GM12878 (cell line): ENCODE data around the gene GLB1L2.

ENCODE experiments used
- FOS ChIP-seq: IDR thresholded peaks from 3 replicates; pipeline ENCODE4 v1.6.1; 2011; ENCODE audit warnings: borderline replicate concordance; ENCODE audit not compliant: insufficient read length; ENCODE audit errors: extremely low read depth
- MXI1 ChIP-seq: fragments of 150-350 bp; IDR thresholded peaks from 2 replicates; pipeline ENCODE4 v1.6.1; 2011; ENCODE audit warnings: low read depth, mild to moderate bottlenecking, inconsistent platforms, low read length, improper control_type of control experiment
- POLR2AphosphoS5 ChIP-seq: IDR thresholded peaks from 2 replicates; pipeline ENCODE4 v1.6.1; 2011; ENCODE audit warnings: mild to moderate bottlenecking, low read length, inconsistent platforms
- PRDM15 ChIP-seq: fragments of 450-650 bp; formaldehyde crosslinking; IDR thresholded peaks from 2 replicates; pipeline ENCODE4 v1.4.0; 2020; ENCODE audit warnings: mild to moderate bottlenecking, moderate library complexity
- RBBP5 ChIP-seq: fragments of 200-600 bp; sonication (generic); conservative IDR thresholded peaks from 2 replicates; pipeline ENCODE4 v1.6.1; 2016
- SREBF2 ChIP-seq: IDR thresholded peaks from 2 replicates; pipeline ENCODE4 v1.6.1; 2012; ENCODE audit warnings: mild to moderate bottlenecking, low read length
- SUZ12 ChIP-seq: fragments of 200-600 bp; sonication (generic); IDR thresholded peaks from one replicate; pipeline ENCODE4 v1.6.1; 2018; ENCODE audit warnings: antibody characterized with exemption, mild to moderate bottlenecking; ENCODE audit not compliant: unreplicated experiment
- TARDBP ChIP-seq: IDR thresholded peaks from 2 replicates; pipeline ENCODE4 v1.6.1; 2016; ENCODE audit warnings: borderline replicate concordance
- TF ChIP-seq, protein P1 (sequence below): IDR thresholded peaks from 2 replicates; pipeline ENCODE4 v1.6.1; 2011; ENCODE audit warnings: low read depth, low read length, improper control_type of control experiment, borderline replicate concordance
- TF ChIP-seq, protein P2 (sequence below), 3 experiments: IDR thresholded peaks in 2 of 3; conservative IDR thresholded peaks in 1 of 3; 2 replicates each; pipeline ENCODE4 v1.5.1; 2011; ENCODE audit warnings: low read depth in 3 of 3, low read length in 3 of 3, mild to moderate bottlenecking in 3 of 3, control low read depth in 2 of 3, moderate library complexity in 2 of 3, inconsistent platforms in 1 of 3, mixed read lengths in 1 of 3; ENCODE audit not compliant: control insufficient read depth in 2 of 3, insufficient read depth in 1 of 3; ENCODE audit errors: extremely low read depth in 1 of 3
- TF ChIP-seq, protein P3 (sequence below): IDR thresholded peaks from 2 replicates; pipeline ENCODE4 v1.6.1; 2012; ENCODE audit warnings: low read depth, low read length, improper control_type of control experiment
- TF ChIP-seq, protein P4 (sequence below): IDR thresholded peaks from 2 replicates; pipeline ENCODE4 v1.6.1; 2011; ENCODE audit warnings: borderline replicate concordance, low read depth, mild to moderate bottlenecking, moderate library complexity, low read length; ENCODE audit not compliant: insufficient read depth, poor library complexity, severe bottlenecking

- TF ChIP-seq RBBP5, result no peak
- no peak for TF ChIP-seq PRDM15 (CRISPR knock-in tag)
- no peak for TF ChIP-seq TARDBP
- TF ChIP-seq, protein P1, sequence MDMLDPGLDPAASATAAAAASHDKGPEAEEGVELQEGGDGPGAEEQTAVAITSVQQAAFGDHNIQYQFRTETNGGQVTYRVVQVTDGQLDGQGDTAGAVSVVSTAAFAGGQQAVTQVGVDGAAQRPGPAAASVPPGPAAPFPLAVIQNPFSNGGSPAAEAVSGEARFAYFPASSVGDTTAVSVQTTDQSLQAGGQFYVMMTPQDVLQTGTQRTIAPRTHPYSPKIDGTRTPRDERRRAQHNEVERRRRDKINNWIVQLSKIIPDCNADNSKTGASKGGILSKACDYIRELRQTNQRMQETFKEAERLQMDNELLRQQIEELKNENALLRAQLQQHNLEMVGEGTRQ, result no peak
- TF ChIP-seq MXI1, result no peak
- TF ChIP-seq, protein P2, sequence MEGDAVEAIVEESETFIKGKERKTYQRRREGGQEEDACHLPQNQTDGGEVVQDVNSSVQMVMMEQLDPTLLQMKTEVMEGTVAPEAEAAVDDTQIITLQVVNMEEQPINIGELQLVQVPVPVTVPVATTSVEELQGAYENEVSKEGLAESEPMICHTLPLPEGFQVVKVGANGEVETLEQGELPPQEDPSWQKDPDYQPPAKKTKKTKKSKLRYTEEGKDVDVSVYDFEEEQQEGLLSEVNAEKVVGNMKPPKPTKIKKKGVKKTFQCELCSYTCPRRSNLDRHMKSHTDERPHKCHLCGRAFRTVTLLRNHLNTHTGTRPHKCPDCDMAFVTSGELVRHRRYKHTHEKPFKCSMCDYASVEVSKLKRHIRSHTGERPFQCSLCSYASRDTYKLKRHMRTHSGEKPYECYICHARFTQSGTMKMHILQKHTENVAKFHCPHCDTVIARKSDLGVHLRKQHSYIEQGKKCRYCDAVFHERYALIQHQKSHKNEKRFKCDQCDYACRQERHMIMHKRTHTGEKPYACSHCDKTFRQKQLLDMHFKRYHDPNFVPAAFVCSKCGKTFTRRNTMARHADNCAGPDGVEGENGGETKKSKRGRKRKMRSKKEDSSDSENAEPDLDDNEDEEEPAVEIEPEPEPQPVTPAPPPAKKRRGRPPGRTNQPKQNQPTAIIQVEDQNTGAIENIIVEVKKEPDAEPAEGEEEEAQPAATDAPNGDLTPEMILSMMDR (IDR thresholded peaks at IDR 0.05 in 2 of 3, conservative IDR thresholded peaks at IDR 0.05 in 1 of 3; ENCODE audit: control insufficient read depth in 2 of 3, extremely low read depth in 1 of 3, insufficient read depth in 1 of 3, low read depth in 3 of 3, low read length in 3 of 3), result no peak
- TF ChIP-seq, protein P3, sequence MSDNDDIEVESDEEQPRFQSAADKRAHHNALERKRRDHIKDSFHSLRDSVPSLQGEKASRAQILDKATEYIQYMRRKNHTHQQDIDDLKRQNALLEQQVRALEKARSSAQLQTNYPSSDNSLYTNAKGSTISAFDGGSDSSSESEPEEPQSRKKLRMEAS, result no peak
- TF ChIP-seq SUZ12, result no peak
- no peak for TF ChIP-seq FOS
- TF ChIP-seq, protein P4, sequence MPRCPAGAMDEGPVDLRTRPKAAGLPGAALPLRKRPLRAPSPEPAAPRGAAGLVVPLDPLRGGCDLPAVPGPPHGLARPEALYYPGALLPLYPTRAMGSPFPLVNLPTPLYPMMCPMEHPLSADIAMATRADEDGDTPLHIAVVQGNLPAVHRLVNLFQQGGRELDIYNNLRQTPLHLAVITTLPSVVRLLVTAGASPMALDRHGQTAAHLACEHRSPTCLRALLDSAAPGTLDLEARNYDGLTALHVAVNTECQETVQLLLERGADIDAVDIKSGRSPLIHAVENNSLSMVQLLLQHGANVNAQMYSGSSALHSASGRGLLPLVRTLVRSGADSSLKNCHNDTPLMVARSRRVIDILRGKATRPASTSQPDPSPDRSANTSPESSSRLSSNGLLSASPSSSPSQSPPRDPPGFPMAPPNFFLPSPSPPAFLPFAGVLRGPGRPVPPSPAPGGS, result no peak
- TF ChIP-seq POLR2AphosphoS5, result no peak
- no peak for TF ChIP-seq SREBF2
Measured at GRCh38 chr11:134331354-134332188, at the start of gene GLB1L2.
